Measurements from ENCODE around the gene CAMK2B. TPM values are rescaled to one million over a fixed set of nuclear protein-coding genes. Genes with fewer than 3 reads are reported as not detected.

CAMK2B gene
- polyA plus RNA-seq, 2 of the 4 experiments (the other 2 are of a cell fraction) = 0.17 TPM; not detected in 1

DNA sequence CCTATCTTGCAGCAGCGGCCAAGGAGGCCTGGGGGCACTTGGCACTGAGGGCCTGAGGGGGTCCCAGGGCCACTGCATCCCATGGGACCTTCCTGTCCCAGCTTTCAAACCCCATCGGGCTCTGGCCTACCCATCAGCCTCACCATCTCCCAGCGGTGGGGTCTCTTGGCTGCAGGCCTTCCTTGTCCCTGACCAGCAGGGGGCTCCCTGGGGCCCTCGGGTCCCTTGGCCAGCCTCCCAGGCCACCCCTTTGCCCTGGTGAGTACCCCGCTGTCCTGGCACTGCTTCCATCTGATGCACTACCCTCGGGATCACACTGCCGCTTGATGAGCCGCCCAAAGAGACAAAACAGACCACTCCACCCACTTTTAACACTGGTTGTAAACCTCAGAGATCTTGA lies 81.1 kb downstream of the CAMK2B start:
- no peak overlapping the region for H3K27ac ChIP-seq
- 54% methylated on average over 8 of the region's 8 CpGs for WGBS (ENCODE audit: missing lambda C conversion rate)
- ChIA-PET CTCF (interaction anchor here (0.7 to 4.7 kb wide), 9 partner anchors 14 to 892 kb away, joined by 3 to 55 read pairs (median 4); no protein-coding TSS in a partner anchor), POLR2A (no interaction called here)
- ATAC-seq (peak in 1 of 2 experiments; percentile 41; a peak in 3 of 6 replicates), FAIRE-seq (no peak), DNase-seq (ENCODE audit: low read depth in 1 of 2, low spot score in 1 of 2) (peak in 1 of 2 experiments; percentile 58)
- H3K4me1 ChIP-seq = no peaks in the 10 kb centered on the region
- H3K9me3 ChIP-seq = no peaks in the 10 kb centered on the region
- no peak overlapping the region for H3K4me2 ChIP-seq
- no peak overlapping the region for H3K4me3 ChIP-seq
- 0 out of 3 replicates have a peak, but pooled peaks have one; percentile 24 for TF ChIP-seq SMC3 (IDR thresholded peaks at IDR 0.05)
- peak in 1 of 2 experiments; percentile 19; a peak in 1 of 5 replicates for TF ChIP-seq RAD21 (conservative IDR thresholded peaks at IDR 0.05 in 1 of 2, IDR thresholded peaks at IDR 0.05 in 1 of 2)
- TF ChIP-seq, protein P1, sequence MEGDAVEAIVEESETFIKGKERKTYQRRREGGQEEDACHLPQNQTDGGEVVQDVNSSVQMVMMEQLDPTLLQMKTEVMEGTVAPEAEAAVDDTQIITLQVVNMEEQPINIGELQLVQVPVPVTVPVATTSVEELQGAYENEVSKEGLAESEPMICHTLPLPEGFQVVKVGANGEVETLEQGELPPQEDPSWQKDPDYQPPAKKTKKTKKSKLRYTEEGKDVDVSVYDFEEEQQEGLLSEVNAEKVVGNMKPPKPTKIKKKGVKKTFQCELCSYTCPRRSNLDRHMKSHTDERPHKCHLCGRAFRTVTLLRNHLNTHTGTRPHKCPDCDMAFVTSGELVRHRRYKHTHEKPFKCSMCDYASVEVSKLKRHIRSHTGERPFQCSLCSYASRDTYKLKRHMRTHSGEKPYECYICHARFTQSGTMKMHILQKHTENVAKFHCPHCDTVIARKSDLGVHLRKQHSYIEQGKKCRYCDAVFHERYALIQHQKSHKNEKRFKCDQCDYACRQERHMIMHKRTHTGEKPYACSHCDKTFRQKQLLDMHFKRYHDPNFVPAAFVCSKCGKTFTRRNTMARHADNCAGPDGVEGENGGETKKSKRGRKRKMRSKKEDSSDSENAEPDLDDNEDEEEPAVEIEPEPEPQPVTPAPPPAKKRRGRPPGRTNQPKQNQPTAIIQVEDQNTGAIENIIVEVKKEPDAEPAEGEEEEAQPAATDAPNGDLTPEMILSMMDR (IDR thresholded peaks at IDR 0.05) = peak; percentile 43
- no peak for TF ChIP-seq NPAS2 (CRISPR knock-in tag; IDR thresholded peaks at IDR 0.05; ENCODE audit: borderline replicate concordance)
- no peak for TF ChIP-seq HOXA7 (CRISPR knock-in tag; IDR thresholded peaks at IDR 0.05)

DNA sequence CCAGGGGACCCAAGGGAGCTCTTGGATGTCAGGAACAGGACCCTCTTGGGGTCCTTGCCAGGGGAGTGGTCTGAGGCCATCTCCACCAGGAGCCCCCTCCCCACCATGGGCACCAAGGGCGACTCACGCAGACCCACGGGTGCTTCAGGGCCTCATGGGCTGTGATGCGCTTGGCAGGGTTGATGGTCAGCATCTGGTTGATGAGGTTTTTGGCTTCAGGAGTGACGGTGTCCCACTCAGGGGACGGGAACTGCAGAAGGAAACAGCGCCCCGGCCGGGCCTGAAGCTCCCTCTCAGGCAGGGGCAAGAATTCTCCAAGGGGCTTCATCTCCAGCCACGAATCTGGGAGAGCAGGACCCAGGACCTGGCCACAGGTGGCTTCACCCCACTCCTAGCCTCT lies 83.3 kb downstream of the CAMK2B start:
- no peaks in the 10 kb centered on the region for H3K9me3 ChIP-seq
- ChIA-PET POLR2A (no interaction called here), CTCF (interaction anchor here (0.7 to 4.7 kb wide), 19 partner anchors 9 to 894 kb away, joined by 3 to 55 read pairs (median 5); partner anchors contain the start of gene YKT6)
- DNase-seq (ENCODE audit: low read depth in 1 of 2, low spot score in 1 of 2) (no peak), ATAC-seq (no peak), FAIRE-seq (no peak)
- H3K4me3 ChIP-seq = no peak overlapping the region
- H3K4me2 ChIP-seq = no peak overlapping the region
- TF ChIP-seq EP300 (IDR thresholded peaks at IDR 0.05) (no peak), GATA3 (IDR thresholded peaks at IDR 0.05; ENCODE audit: borderline replicate concordance) (no peak), JUNB (IDR thresholded peaks at IDR 0.05) (no peak)
- TF ChIP-seq, protein P2, sequence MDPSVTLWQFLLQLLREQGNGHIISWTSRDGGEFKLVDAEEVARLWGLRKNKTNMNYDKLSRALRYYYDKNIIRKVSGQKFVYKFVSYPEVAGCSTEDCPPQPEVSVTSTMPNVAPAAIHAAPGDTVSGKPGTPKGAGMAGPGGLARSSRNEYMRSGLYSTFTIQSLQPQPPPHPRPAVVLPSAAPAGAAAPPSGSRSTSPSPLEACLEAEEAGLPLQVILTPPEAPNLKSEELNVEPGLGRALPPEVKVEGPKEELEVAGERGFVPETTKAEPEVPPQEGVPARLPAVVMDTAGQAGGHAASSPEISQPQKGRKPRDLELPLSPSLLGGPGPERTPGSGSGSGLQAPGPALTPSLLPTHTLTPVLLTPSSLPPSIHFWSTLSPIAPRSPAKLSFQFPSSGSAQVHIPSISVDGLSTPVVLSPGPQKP (IDR thresholded peaks at IDR 0.05; ENCODE audit: low read depth, low read length) = no peak
- H3K4me1 ChIP-seq = no peaks in the 10 kb centered on the region
- H3K27ac ChIP-seq = no peak overlapping the region
- WGBS (ENCODE audit: missing lambda C conversion rate) = 49% methylated on average over 10 of the region's 10 CpGs

DNA sequence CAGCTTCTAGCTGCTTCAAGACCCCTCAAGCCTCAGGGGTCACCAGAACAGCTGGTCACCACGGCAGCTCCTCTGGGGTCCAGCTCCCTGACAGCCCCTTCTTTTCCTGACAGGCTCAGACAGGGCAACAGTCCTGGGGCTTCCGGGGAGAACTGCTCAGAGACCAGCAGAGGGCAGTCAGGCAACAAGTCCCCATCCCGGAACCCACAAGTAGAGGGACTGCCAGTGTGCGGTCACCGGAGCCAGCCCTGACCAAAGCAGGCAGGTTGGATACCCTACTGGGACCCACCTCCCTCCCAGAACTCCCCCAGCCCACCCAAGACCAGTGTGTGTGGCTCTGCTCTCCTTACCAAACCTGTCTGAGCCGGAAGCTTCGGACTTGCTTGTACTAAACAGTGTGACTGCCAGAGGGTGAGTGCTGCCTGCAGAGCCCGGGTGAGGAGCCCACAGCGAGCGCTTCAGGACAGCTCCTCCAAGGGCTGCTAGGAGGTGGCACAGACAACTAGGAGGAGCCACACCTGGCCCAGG lies 84.3 kb downstream of the CAMK2B start:
- 3% methylated on average over 6 of the region's 10 CpGs for WGBS (ENCODE audit: missing lambda C conversion rate)
- Histone ChIP-seq H3K9me3 (no peaks in the 10 kb centered on the region), H3K4me1 (no peaks in the 10 kb centered on the region), H3K4me3 (no peak overlapping the region), H3K4me2 (peak overlapping the region; percentile 59), H3K27ac (peak overlapping the region; percentile 24 to 79; a peak in 4 of 6 replicates)
- TF ChIP-seq ZNF302 (CRISPR knock-in tag; IDR thresholded peaks at IDR 0.05) (no peak), GATA3 (IDR thresholded peaks at IDR 0.05; ENCODE audit: borderline replicate concordance) (no peak), SMC3 (IDR thresholded peaks at IDR 0.05) (peak; percentile 87), ZC3H11A (IDR thresholded peaks at IDR 0.05) (no peak), HEYL (CRISPR knock-in tag; IDR thresholded peaks at IDR 0.05) (no peak), CBX2 (IDR thresholded peaks at IDR 0.05; ENCODE audit: borderline replicate concordance, low read depth) (no peak), MAZ (IDR thresholded peaks at IDR 0.05; ENCODE audit: borderline replicate concordance, low read depth, low read length) (peak; percentile 25; the same call in 1 of the 2 replicates), RCOR1 (IDR thresholded peaks at IDR 0.05; ENCODE audit: low read depth, low read length) (no peak), RAD21 (conservative IDR thresholded peaks at IDR 0.05 in 1 of 2, IDR thresholded peaks at IDR 0.05 in 1 of 2) (peak; percentile 81 to 86)
- TF ChIP-seq, protein P1 (IDR thresholded peaks at IDR 0.05) = peak; percentile 83
- ChIA-PET CTCF (interaction anchor here (0.6 to 4.7 kb wide), 82 partner anchors 8 to 897 kb away, joined by 3 to 55 read pairs (median 4); partner anchors contain the start of gene YKT6), POLR2A (interaction anchor here (1.0 kb wide), 1 partner anchor 324 kb away, joined by 3 read pairs; no protein-coding TSS in a partner anchor)
- ATAC-seq = peak; percentile 87 to 96
- peak; percentile 84 to 92 for DNase-seq (ENCODE audit: low read depth in 1 of 2, low spot score in 1 of 2)
- no peak for FAIRE-seq
